GM18909 (cell line): ENCODE measurements around the gene EXOC4.
"Not testable (repeated sequence)": the region's sequence is repeated elsewhere in the genome, so short reads cannot be mapped to it uniquely, and the experiment has no call there.

Source experiments
- ATAC-seq: cut with Tn5 transposase; IDR thresholded peaks from one replicate; pipeline ENCODE4 v1.9.1; 2021; ENCODE audit warnings: mild to moderate bottlenecking; ENCODE audit not compliant: unreplicated experiment, poor library complexity

EXOC4 gene

DNA sequence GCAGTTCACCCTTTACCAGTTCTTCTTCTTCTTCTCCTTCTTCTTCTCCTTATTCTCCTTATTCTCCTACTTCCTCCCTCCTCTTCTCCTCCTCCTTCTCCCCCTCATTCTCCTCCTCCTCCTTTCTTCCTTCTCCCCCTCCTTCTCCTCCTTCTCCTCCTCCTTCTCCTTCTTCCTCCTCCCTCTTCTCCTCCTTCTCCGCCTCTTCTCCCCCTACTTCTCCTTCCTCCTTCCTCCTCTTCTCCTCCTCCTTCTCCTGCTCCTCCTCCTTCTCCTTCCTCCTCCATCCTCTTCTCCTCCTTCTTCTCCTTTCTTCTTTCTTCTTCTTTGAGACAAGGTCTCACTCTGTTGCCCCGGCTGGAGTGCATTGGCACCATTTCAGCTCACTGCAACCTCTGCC is 816.3 kb downstream of the EXOC4 start:
- no peak for ATAC-seq

DNA sequence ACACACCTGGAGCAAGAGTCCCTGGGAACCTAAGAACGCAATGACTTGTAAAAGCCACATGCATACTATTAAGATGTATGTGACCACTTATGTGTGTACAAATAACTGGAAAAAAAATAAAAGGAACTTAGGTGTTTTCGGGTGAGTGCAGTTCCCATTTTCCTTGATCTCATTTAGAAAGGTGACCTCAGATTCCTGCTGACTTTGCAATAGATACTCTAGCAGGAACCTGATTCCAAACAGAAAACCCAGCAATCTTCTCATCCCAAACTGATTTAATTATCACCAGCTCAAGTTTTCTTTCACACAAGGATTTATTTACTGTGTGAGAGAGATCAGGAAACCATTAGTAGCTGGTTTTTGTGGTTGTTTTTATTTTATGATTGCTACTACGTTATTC is 817.8 kb downstream of the EXOC4 start:
- ATAC-seq, result no peak

DNA sequence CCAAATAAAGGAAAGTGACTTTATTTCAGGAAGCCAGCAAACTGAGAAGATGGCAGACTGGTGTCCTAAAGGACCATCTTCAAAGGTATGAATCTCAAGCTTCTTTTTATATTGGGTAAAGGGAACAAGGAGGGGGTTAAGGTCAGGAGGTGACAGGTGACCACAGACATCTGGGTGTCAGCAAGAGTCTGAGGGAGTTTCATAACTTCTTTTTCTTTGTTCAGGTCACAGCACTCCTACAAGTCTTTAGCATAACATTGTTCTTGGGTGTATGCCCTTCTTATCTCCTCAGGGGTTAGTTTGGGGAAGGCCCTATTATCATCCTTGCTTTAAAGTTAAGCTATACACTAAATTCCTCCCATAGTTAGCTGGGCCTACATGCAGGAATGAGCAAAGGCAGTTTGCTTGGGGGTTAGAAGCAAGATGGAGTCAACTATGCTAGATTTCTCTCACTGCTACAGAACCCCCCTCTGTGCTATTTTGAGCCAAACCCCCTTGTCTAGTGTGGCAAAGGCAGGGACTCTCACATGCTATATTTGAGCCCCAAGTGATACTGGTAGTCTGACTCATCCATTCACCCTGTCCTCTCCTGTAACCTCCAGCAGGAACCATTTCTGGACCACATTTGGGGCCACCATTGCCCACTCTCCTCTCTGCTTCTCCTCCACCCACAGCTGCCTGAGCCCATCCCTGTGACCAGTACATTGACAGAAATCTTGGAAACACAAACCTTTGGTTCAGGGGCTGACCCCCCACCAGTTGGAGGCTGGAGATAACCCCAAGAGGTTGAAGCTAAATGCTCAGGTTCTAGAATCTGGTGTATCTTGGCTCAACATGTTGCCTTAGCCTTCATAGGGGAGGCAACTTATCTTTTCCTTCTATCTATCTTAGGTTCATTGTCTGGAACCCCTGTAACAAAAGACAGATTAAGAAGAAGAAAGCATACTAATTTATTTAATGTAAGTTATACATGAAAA is 818.8 kb downstream of the EXOC4 start:
- peak; percentile 87 for ATAC-seq

DNA sequence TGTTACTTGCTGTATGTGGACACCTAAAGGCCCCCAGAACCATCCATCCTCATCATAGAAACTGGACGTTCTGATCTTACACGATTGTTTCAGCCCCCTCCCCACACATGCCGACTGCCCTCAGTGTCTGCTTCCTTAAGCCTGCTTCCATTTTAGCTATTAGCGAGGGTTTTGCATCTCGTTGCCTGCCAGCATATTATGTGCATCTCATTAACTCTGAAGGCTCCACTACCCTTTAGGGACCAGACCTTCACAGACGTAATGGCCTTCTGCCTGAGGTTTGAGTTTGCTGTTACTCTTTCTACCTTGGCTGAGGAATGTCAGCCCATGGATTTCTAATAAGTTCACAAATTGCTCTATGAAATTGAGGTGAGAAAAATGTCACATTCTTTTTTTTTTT is 820.4 kb downstream of the EXOC4 start:
- no peak for ATAC-seq

DNA sequence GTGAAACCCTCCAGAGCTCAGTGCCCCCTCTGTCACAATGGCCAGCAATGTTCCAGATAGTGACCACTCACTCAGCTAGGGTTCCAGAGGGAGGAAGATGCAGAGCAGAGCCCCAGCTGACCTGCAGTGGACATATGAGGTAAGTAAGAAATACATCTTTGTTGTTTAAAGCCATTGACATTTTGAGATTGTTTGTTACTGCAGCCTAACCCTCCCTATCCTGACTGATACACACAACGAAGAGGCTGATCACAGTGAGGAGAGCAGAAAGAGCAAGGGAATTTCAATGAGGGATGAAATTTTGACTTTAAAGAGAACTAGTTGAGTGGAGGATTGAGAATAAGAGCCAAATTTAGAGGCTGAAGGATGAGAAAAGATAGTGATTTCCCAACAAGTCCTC is 822.9 kb downstream of the EXOC4 start:
- ATAC-seq, result no peak

DNA sequence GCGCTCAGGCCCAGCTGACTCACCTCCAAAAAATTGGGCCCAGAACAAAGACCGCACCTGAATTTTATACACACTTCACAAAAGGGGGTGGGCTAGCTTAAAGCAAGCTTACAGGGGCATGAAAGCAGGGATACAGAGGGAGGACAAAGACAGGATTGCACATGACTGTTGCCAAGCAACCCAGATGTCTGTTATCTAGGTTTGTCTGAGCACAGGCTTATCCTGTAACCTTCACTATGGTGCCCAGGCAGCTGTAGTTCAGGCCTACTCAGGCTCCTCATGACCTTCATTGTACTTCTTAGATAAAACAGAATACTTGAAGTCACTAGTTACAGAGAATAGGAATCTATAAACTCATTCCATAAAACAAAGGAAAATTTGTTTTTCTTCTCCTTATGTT is 824.7 kb downstream of the EXOC4 start:
- ATAC-seq, result not testable (repeated sequence)

DNA sequence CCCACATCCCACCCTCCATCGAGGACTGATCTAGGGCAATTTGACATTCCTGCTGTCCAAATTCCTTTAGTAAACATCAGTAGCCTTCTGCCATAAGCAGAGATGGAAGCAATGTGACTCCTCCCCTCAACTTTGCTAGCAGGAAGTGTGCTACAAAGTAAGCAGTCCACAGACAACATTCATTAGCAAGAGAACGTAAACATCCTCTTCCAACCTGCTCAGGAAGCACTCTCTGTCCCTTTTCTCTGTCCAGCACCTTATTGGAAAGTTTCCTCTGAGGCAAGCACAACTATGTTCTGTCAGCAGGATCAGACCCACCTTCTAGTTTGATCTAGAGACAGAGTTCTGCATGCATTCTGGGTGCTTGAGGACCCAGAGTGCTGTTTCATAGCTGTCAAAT is 826.1 kb downstream of the EXOC4 start:
- no peak for ATAC-seq

DNA sequence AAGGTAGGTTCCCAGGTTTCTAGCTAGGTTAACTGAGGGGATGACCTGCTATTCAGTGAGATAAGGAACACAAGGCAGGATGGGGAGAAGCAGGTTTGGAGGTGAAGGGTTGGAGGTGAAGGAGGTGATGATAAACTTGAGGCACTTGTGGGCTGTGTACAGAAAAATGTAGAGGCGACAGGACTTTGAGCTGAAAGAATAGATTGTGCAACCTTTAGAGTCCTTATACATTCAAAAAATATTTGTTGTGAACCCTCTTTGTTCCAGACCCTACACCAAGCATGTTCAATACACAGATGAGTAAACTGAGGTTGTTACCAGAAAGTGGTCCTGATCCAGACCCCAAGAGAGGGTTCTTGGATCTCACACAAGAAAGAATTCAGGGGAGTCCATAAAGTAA is 828.8 kb downstream of the EXOC4 start:
- no peak for ATAC-seq

DNA sequence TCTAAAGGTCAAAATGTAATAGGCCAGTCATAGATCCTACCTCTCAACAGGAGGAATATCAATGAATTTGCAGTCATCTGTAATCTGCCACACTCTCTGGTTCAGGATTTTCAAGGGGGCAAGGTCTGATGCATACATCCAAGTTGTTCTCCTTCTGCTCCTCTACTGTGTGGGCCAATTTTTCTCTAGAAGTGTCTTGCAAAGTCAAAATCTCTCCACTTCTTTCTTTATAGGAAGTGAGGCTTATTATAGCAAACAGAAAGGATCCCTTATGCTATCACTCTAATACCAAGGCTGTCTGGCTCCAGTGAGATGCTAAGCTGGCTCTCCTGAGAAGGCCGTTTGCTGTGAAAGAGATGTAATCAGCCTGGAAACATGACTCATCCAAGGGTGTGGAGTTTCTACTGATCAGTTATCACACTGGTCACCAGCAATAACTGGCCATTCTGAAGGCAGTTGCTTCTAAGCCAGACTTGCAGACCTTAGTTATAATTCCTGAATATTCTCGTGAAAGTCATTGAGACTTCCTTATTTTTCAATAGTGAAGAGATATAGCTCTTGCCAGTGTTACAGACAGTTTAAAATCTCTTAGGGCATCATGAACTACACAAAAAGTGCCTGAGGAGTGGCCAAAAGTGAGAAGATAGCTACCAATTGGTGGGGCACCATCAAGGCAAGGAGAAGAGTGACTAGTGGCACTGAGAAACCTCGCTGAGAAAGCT is 831.0 kb downstream of the EXOC4 start:
- no peak for ATAC-seq

DNA sequence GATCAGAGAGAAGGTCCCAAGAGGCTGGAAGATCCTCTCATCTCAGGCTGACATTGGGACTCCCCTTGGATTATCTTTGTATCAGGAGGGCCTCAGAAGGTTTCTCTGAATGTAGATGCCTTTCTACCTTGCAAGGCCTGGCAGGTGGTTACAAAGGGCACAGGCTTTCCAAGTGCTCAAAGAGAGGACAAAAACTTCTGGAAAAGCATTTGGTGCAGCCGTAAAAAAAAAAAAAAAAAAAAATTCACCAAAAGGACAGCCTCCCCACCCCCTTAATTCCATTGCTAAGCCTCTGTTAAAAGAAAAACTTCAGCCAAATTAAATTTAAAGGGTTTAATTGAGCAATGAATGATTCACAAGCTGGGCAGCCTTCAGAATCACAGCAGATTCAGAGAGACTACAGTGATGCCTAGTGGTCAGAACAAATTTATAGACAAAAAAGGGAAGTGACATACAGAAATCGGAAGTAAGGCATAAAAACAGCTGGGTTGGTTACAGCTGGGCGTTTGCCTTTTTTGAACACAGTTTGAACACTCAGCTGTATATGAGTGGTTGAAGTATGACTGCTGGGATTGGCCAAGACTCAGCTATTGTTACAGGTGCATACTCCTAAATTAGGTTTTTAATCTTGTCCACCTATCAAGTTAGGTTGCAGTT is 831.7 kb downstream of the EXOC4 start:
- no peak for ATAC-seq

DNA sequence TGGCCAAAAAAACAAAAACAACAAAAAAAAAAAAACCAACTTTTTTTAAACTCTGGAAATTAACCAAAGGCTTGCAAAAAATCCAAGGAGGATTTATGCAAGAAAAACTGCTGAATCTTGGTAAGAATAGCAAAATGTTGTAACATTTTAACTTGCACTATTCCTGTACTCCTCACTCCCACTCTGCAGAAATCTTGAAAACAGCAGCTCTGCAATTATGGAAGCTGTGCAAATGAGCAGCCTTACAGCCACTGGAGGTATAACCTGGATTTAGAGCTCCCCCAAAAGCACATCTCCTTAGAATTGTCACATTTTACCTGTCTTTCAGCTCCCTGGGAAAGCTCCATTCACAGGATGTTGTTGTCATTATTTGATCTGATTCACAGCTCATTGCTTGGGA is 832.4 kb downstream of the EXOC4 start:
- ATAC-seq, result no peak

DNA sequence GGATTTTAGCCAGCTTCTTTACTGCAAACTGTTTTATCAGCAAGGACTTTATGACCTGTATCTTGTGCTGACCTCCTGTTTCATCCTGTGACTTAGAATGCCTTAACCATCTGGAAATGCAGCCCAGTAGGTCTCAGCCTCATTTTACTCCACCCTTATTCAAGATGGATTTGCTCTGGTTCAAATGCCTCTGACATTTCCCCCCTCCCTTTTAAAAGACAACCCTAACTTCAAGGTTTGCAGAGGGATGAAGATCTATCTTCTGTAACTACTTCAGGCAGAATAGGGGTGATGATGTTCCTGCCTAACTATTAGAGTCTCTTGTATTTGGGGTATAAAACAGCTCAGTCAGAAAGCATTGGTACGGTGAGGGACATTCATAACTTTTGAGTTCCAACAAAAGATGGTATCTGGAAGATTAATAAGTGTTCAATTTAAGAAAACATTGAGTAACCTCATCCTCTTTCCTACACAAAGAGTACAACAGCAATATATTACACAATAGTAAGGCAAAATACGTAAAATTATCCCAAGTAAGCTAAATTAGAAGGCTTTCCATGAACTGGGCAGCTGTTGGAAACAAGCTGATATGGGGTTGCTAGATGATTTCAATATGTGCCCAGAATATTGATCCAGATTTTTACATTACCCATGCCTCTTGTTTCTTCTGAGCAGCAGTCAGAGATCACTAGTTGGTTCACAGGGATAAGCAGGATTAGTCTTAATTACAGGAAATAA is 834.3 kb downstream of the EXOC4 start:
- ATAC-seq, result no peak

DNA sequence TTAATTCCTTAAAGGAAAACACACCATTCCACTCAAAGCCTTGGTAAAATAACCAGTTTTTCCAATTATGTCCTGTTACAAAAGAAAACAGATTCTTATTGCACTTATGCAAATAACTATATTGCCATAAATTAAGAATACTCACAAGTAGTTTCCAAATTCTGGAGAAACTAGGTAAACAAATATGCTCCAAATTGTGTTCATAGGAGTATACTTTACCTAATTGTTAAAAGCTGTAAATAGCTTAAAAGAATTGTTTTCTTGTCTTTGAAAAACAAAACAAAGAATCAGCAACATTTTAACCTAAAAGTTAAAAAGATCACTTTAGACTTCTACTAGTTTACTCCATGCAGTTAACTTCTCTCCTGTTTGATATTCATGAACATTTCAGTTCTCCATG is 835.3 kb downstream of the EXOC4 start:
- no peak for ATAC-seq

DNA sequence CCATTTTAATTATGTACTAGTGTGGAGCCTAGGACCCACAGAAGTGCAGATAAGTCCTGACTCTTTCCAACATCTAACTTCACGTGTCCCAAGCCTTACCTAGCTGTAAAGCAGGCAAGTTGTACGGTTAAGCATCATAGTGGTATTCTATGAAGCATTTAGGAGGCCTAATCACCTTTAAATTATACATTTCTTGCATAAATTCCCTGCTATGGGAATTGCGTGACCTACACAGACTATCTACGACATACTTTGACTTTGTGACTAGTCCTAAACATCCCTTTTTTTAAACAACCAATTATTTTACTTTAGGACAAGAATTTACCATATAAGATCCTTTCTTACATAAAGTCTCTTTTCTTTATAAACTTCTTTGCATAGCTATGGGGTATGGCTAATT is 836.6 kb downstream of the EXOC4 start:
- no peak for ATAC-seq

DNA sequence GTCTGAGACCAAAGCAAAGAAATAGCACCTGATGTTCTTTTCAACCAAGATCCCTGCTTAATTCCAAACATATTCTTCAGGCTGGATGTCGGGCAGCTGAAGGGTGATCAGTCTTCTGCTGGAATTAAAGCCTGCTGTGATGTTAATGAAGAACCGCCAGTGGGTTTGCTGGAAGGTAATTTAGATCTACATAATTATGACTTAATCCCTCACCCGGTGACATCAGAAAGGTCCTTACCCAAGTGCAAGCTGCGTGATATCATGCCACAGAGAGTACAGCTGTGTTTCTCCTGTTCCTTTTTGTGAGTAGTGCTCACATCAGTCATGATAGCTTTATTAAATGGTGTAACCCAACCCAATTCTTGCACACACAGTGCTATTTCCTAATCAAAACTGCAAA is 845.2 kb downstream of the EXOC4 start:
- ATAC-seq, result no peak

DNA sequence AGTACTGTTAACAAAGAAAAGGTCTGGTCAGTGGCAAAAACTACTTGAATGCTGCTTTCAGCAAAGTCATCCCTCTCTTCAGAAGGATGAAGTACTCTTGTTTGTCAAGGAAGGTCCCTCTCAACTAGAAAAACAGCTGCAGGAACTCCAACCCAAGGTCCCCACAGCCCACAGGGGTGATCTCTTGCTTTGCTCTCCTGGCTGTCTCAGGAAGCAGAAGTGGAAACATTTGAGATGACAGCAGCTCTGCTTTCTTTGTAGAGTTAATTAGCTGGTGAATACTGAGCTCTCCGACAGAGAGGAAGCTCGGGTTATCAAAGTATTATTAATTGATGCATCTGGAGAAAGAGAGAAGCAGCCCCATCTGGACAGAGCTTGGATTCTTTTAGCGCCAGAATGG is 848.8 kb downstream of the EXOC4 start:
- no peak for ATAC-seq

DNA sequence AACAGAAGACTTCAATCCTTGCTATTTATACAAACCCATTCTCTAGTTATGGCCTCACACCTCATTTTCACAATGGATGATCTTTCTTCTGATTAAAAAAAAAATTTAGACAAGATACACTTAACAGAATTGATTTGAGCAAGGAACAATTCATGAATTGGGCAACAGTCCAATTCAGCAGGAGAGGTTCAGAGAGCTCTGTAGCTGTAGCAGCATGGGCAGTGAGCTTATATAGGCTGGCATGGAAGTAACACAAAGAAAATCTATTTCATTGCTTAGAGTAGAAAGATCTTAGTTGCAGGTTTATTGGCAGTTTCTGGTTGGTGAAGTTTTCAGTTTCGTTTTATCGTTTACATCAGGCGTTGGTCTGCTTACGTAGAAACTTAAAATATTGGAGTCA is 851.3 kb downstream of the EXOC4 start:
- no peak for ATAC-seq

DNA sequence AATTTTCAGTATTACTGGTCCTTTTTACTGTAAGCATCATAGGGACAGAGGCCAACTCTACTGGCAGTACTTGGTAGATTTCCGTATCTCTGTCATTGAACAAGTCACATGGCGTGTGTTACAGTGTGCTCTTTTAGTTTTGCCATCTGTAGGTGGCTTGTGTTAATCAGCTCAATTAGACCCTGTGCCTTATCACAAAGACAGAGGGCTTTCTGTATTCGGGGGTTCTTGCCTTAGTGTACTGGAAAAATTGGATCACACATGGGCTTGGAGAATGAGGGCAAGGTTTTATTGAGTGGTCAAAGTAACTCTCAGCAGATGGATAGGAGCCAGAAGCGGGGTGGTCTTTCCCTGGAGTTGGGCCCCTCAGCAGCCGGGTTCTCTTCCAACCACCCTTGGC is 853.0 kb downstream of the EXOC4 start:
- ATAC-seq, result no peak

DNA sequence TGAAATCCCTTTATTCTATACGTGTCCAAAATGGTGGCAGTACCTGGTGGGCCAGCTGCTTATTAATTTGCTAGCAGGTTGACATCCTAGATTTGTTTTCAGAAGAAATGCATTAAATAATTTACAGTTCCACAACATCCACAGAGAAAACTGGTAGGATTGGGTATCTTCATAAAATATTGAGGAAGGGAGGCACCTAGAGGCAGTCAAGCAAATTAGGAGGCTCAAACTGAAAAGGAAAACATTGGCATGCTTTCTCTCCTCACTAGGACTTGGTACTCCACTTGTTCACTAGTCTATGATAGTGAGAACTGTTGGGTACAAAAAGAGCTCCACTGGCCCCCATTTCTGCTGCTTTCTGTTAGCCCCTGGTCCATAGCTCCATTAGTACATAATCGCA is 855.9 kb downstream of the EXOC4 start:
- no peak for ATAC-seq

DNA sequence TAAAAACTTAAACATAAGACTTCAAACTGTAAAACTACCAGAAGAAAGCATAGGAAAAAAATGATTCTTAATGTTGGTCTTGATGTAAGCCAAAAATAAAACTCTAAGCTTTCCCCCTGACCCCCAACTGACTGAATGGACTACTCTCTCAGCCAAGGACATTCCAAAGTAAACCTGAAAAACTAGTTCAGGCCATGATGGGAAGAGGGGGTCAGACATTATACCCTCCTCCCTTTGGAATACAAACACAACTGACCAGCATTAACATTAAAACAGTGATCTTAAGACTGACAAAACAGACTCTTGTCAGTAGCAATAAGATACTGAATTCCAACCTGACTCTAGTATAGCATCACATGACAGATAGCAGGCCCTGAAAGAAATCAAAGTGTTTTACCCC is 860.8 kb downstream of the EXOC4 start:
- no peak for ATAC-seq
